ENCODE results near the gene OR5H1.

- TF ChIP-seq TP53 (CRISPR knock-in tag; IDR thresholded peaks at IDR 0.05) (no peak), CTCF (IDR thresholded peaks at IDR 0.05) (no peak), CBX2 (IDR thresholded peaks at IDR 0.05; ENCODE audit: borderline replicate concordance, low read depth) (no peak), PHF8 (IDR thresholded peaks at IDR 0.05; ENCODE audit: borderline replicate concordance, low read depth) (no peak), RARB (CRISPR knock-in tag; IDR thresholded peaks at IDR 0.05) (no peak), ESRRA (IDR thresholded peaks at IDR 0.05; ENCODE audit: borderline replicate concordance, low read length) (no peak)
Observed at GRCh38 chr3:98172621-98173020, 42.1 kb downstream of the OR5H1 start.

Measured in A549 (cell line).